GM12872 (cell line): ENCODE results near the gene BRINP2.

Experiments
- TF ChIP-seq, protein P1 (sequence below): IDR thresholded peaks from 3 replicates; pipeline ENCODE4 v1.5.1; 2011; ENCODE audit warnings: low read depth, mild to moderate bottlenecking, low read length, moderate library complexity; ENCODE audit not compliant: insufficient read depth

Gene BRINP2

DNA sequence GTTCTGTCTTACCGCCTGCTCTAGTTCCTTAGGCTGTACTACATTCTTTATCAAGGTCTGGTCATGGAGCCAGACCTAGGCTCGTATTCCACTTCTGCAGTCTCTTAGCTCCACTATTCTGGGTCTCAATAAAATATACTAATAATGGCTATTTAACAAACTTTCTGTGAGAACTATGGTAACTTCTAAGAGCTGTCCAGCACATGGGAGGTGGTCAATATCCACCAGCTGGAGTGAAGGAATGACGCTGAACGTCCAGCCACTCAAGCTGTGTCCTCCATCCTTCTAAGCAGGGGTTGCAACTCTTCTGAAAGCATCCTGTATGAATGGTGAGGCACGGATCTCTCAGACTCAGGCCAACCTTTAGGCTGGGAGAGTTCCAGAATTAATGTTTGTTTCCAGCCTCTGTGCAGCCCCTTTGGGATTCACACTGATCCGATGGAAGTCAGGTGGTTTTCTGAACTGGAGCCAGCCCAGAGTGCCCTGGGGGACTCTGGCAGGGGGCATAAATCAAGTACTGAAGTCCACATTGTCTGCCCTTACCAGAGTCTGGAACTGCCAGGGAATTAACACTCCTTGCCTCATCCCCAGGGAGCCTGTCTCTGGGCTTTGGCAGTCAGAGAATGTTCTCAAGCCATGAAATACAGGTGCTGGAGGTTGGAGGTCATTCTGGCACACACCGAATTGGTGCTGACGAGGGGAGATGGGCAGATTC is 57.4 kb downstream of the BRINP2 start:
- TF ChIP-seq, protein P1, sequence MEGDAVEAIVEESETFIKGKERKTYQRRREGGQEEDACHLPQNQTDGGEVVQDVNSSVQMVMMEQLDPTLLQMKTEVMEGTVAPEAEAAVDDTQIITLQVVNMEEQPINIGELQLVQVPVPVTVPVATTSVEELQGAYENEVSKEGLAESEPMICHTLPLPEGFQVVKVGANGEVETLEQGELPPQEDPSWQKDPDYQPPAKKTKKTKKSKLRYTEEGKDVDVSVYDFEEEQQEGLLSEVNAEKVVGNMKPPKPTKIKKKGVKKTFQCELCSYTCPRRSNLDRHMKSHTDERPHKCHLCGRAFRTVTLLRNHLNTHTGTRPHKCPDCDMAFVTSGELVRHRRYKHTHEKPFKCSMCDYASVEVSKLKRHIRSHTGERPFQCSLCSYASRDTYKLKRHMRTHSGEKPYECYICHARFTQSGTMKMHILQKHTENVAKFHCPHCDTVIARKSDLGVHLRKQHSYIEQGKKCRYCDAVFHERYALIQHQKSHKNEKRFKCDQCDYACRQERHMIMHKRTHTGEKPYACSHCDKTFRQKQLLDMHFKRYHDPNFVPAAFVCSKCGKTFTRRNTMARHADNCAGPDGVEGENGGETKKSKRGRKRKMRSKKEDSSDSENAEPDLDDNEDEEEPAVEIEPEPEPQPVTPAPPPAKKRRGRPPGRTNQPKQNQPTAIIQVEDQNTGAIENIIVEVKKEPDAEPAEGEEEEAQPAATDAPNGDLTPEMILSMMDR, result no peak

DNA sequence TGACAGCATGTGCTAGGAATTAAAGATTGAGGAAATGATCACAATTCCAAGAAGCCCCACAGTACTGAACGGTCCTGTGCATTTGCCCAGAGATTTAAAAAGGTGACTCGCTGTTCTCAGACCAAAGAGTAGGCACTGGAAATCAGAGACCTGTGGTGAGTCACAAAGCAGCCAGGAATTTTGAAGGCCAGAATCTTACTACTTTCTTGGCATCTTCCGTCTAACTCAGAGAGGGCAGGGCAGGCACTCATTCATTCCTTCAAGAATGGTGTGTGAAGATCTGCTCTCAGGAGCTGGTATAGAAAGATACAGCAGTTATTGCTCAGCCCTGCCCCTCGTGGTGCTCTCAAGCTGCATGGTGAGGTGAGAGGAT is 57.9 kb downstream of the BRINP2 start:
- TF ChIP-seq, protein P1, result no peak

DNA sequence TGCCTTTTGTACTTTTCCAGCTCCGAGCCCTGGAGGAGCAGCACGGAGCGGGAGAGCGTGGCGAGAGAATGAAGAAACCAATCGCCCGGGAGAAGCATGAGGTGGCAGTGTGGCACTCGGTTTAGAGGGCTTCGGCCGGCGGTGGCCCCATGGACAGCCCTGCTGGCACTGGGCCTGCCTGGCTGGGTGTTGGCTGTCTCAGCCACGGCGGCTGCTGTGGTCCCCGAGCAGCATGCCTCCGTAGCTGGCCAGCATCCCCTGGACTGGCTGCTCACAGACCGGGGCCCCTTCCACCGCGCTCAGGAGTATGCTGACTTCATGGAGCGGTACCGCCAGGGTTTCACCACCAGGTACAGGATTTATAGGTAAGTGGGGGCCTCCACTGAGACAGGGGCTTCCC is 59.0 kb downstream of the BRINP2 start:
- TF ChIP-seq, protein P1, result no peak

DNA sequence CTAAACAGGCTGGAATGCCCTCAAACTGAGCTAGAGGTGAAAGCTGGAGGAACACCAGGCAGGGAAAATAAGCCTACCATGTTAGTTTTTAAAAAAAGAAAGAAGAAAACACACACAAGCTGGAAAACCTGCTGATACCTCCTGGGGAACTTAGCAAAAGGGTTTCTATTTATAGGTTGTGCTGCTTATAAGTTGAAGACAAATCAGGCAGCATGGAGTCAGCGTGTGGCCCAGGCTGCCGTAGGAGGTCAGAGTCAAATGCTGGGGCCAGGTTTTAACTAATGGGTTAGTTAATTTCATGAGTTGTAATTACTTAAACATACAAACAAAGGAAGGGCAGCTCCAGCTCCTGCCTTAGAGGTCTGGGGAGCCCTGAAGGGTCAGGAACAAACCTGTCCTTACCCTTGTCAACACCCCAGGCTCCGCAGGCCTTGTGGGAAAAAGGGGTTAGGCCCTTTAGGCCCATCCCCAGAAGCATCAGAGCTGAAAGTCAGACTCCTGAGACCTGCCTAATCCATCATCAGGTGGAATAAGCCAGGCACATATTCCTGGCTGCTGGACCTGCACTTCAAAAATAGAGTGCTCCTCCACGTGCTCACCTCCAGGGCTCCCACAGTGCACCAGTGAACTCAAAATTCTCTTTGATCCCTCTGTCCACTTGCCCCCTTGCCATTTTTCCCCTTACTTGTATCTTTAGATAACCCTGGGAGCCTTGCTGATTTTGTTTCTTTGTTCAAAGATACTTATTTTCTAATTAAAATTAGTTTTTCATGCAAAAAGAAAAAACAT is 59.7 kb downstream of the BRINP2 start:
- TF ChIP-seq, protein P1, result no peak

DNA sequence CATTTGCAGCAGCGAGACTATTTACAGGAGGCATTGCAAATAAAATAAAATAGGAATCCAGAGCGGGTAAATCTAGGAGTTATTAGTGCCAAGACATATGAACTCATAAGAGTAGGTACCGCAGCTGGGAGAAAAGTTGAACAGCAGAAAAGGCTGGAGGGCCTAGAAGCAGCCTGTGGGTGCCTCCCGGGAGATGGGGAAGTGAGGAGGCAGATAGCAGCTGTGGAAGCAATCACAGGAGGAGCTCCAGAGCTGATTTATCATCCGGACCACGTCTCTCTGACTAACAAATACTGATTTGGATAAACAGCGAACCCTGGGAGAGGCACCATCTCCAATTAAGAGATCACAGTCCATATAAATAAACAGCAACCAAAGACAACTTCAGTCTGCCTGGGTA is 64.6 kb downstream of the BRINP2 start:
- TF ChIP-seq, protein P1, result no peak

DNA sequence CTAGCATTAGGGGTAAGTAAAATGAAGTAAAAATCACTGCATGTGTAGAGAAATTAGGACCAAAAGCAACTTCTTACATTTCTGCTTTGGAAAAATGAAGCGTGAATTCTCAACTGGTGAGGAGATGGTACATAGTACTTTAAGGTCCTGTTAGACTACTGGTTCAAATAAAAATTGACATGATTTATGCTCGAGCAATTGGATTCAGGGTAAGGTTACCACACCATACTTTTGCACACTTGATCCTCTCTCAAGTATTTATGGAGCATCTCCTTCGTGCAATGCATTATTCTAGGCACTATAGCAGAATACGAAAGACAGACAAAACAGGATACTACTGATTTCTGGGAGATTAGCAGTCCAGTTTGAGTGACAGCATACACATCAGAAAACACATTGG is 66.2 kb downstream of the BRINP2 start:
- TF ChIP-seq, protein P1, result no peak

DNA sequence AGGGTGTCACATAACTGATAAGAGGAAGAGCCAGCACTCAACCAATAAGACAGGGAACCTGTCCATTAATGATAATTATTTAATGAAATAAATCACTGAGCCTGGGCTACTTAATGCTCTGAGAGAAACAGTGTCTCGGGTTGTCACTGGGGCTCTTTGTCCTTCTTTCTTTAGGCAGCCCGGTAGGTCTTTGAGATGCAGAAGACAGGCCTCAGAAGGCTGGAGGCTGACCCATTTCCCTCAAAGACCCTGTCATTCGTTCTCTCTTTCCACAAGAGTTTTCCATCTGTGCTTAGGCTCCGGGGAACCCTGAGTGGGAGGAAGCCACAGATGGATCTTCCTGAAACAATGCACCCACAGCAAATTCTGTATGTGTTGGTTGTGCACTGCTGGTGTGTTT is 68.2 kb downstream of the BRINP2 start:
- TF ChIP-seq, protein P1, result no peak
